ENCODE measurements around the gene NECAP2. TPM values are rescaled to one million over a fixed set of nuclear protein-coding genes. Genes with fewer than 3 reads are reported as not detected.
"Not testable (repeated sequence)": the region's sequence is repeated elsewhere in the genome, so short reads cannot be mapped to it uniquely, and the experiment has no call there.

Gene NECAP2
- polyA plus RNA-seq, 3 donors, result 17.6 to 56.8 (median 36.4) TPM

- WGBS, 3 donors, result 72 to 87% (median 74%) methylated on average over 8 of the region's 8 CpGs
- H3K27ac ChIP-seq (ENCODE audit: low read depth, low read length), result not testable (repeated sequence)
These were observed 68.4 kb downstream of the NECAP2 start for GRCh38 chr1:16508861-16509445.

Other genes starting within 250 kb of the NECAP2 start
- 1 to 10 TPM; 5.5 to 8.4 (median 6.8) TPM for gene ARHGEF19, start 228.1 kb upstream of the NECAP2 start, polyA plus RNA-seq
- gene CPLANE2, start 203.5 kb upstream of the NECAP2 start, polyA plus RNA-seq, result 1 to 10 TPM; 1.8 to 3.3 (median 3.2) TPM
- gene FBXO42, start 88.2 kb upstream of the NECAP2 start, polyA plus RNA-seq, result 10 to 100 TPM in 2 of 3 donors, 1 to 10 TPM in 1; 7.4 to 12.4 (median 10.1) TPM
- gene SZRD1, start 73.5 kb upstream of the NECAP2 start, polyA plus RNA-seq, result 10 to 100 TPM; 30.1 to 93.6 (median 84.9) TPM
- gene SPATA21, start 3.3 kb upstream of the NECAP2 start, polyA plus RNA-seq, result under 1 TPM; 0.11 to 0.36 (median 0.13) TPM
- gene RNU1-1, start 73.6 kb downstream of the NECAP2 start, polyA plus RNA-seq, result not detected
- 10 to 100 TPM in 1 of 3 donors, 1 to 10 TPM in 2; 3.5 to 16.1 (median 5.6) TPM for gene NBPF1, start 172.8 kb downstream of the NECAP2 start, polyA plus RNA-seq
- gene RNU1-3, start 226.2 kb downstream of the NECAP2 start, polyA plus RNA-seq, result not detected